ENCODE measurements around the gene LRRN1.
"Not testable (repeated sequence)": the region's sequence is repeated elsewhere in the genome, so short reads cannot be mapped to it uniquely, and the experiment has no call there.

The LRRN1 gene

GRCh38 chr3:3815206-3815605, 16.0 kb downstream of the LRRN1 start:
- no peak for FAIRE-seq

GRCh38 chr3:3816034-3816433, 16.8 kb downstream of the LRRN1 start:
- no peak for FAIRE-seq

DNA sequence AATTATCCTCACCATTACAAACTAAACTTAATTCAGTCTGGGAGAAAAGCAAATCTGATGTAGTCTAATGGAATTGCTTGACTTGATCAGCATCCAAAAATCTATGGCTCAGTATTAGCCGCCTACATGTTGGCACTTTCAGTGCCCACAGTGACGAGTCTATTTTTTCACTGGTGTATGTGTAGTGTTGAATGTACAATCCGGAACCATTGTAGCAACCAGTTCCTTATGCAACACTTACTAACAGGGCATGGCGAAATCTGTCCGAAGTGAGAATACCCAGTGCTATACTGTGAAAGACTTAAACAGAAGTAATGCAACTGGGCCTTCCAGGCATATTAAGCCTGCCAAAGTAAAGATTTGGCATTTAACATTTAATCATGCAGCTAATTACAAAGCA, 18.6 kb downstream of the LRRN1 start:
- no peak for FAIRE-seq

DNA sequence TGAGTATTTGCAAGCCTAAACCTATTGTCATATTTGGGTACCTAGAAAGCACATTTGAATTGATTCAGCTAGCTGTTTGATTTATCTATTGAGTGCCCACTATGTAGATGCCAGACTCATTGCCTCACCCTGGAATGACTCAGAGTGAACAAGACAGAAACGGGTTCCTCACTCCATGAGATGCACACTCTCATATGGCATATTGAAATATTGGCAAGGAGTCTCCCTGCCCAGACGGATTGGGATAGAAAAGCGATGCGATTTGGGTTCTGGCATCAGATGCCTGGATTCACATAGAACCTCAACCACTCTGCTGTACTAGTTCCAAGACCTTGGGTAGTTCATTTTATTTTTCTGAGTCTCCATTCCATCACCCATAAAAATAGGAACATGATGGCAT, 22.5 kb downstream of the LRRN1 start:
- no peak for FAIRE-seq

DNA sequence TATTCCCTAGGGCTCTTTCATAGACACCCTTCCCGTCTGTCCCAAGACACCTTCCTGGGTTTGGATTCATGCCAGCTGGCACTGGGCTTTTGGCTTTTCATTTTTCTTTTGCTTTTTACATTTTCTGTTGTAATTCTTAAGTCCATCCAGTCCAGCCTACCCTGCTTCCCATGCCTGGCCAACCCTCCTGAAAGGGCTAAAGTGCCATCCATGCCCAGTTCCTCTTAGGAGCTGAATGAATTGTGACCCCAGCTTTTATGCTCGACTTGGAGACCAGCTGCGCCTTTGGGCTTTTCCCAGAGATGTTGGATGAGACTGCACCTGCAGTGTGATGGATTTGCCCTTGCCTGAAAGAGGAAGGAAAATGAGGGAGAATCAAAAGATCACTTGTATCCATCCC, 25.8 kb downstream of the LRRN1 start:
- FAIRE-seq = no peak

- no peak for FAIRE-seq
These were observed 27.3 kb downstream of the LRRN1 start for GRCh38 chr3:3826521-3826920.

DNA sequence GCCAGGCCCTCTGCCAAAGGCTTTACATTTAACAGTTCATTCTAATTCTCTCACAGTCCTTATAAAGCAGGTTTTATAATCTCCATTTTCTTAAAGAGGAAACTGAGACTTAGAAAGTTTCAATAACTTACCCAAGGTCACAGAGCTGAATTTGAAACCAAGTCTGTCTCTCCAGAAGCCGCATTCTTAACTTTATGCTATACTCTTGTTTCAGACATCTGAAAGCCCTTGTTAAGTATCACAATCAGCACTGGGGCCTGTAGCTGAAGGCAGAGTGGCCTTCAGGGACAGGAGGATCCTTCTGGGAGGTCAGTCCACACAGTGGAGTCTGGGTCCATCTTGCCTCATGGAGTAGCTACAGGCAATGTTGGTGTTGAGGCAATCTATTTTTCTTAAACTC, 27.9 kb downstream of the LRRN1 start:
- FAIRE-seq = no peak

DNA sequence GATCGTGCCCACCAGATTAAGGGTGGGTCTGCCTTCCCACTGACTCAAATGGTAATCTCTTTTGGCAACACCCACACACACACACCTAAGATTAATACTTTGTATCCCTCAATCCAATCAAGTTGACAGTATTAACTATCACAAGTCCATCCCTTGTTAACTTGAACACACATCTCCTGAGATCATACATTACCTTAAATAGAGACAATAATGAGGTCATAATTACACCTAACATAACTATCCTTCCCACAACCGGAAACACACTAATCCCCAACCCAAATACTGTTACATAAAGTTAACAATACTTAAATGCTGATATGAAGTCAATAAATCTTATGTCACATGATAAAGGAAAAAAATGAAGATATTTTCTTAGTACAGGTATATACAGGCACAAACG, 29.2 kb downstream of the LRRN1 start:
- not testable (repeated sequence) for FAIRE-seq

DNA sequence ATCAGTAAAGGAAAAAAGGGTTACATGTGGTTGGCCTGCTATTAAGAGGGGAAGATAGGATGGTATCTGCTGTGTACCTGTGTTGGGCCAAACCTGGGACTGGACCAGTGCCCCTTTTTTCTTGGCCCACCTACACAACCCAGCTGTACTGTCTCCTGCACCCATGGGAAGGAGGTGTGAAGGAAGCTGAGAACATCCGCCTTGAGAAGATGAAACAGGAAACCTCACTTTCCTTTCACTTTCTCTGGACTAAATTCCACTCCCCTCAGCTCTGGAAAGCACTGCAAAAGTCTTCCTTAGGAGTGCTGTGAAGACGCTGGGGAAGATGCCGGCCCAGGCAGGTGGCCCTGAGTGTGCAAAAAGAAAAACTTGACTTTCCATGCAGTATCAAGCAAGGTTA, 37.6 kb downstream of the LRRN1 start:
- no peak for FAIRE-seq

- FAIRE-seq = no peak
These were observed 43.1 kb downstream of the LRRN1 start for GRCh38 chr3:3842356-3842755.

- no peak for FAIRE-seq
These were observed 49.0 kb downstream of the LRRN1 start for GRCh38 chr3:3847994-3848922.

DNA sequence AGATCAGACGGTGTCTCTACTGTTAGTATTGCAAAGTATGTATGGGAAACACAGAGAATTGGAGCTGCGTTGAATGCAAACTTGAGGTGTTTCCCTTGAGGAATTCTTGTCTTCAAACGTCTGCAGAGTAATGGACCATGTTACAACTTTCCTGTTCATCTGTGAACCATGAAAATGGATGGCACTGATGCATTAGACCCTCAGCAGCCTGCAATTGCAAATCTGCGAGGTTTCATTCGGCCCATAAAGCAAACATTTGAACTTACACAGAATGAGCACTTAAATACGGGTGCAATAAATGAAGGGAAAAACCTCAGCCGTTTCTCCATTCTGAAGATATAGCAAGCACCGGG, 49.7 kb downstream of the LRRN1 start:
- no peak for FAIRE-seq

GRCh38 chr3:3851621-3852323, 52.5 kb downstream of the LRRN1 start:
- FAIRE-seq = no peak

DNA sequence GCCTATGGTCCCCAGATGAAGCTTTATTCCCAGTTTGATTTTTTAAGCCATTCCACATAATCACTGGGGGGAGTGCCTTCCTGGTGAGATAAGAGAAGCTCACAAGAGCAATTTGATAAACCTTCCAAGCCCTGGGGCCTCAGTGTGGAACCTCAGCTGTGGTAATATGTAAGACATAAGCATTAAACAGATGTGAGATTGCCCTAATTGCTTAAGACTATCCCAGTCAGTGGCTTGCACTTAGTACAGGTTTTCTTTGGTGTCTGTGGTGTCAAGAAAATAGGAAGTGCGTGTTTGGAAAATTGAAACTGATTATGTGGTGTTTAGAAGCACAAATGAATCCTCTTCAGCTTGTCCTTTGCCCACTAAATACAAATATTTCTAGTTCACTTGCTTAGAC, 54.3 kb downstream of the LRRN1 start:
- FAIRE-seq = no peak

DNA sequence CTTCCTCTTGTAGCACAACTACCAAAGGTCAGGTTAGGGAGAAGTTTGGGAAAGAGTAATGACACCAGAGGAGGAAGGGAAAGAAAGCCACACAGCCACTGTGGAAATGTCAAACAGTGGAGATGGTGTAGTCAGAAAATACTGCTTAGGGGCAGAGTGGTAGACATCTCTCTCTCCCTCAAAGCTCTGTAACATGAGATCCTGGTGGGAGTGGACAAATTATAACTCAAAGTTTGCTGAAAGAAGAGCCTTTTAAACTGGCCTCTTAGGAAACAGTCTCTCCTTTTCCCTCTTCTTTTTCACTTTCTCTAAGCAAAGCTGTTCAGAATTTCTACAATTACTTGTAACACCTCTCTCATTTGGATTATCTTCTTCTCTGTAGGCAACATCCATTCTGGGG, 55.8 kb downstream of the LRRN1 start:
- FAIRE-seq = no peak

DNA sequence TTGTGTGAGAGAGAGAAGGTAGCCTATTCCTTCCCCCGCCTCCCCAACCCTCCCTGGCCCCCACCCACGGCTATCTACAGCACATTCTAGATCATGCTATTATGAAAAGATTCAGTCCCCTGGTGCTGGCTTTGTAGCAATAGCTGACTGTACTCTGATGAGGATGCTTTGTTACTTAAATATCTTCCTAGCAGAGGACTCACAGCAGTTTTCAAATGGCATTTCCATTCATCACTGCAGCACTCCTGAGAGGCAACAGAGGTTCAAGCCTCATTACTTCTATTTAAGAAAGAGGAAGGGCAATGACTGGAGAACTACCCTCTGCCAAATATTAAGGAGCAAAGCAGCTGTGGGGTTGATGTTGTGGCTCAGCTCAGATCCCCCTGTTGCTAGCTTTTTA, 61.0 kb downstream of the LRRN1 start:
- no peak for FAIRE-seq

GRCh38 chr3:3862534-3862933, 63.3 kb downstream of the LRRN1 start:
- FAIRE-seq = no peak

DNA sequence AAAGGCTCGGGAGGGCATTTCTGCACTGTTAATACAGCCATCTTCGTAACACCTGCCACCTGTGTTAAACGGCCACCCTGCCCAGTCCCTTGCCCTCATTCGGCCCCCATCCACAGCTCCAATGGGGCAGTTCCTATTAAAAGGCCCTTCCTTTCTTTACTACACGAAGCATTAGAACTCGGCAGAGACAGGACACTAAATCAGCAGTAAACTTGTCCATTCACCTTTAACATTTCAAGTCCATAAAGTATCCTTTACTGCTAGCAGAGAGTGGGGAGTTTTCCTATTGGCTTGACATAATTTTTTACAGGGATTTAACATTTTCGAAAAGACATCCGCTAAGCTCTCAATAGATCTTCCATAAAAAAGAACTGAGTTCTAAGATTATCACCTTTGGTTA, 76.3 kb downstream of the LRRN1 start:
- no peak for FAIRE-seq

DNA sequence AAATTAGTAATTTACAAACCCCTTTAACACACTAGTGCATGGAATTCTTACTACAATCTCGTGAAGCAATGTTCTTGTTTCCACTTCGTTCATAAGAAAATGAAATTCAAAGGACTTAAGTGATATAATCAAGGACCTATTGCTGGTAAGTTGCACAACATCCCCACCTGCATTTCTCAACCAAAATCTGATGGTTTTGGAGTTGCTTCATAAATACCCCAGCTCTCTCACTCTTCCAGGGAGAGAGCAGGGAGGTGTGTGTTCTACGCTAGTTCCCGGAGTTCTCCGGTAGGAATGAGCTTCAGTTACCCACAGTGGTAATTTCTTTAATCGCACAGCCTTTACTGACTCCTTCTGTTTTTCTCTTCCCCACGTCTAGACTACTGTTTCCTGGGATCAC, 81.8 kb downstream of the LRRN1 start:
- FAIRE-seq = no peak

DNA sequence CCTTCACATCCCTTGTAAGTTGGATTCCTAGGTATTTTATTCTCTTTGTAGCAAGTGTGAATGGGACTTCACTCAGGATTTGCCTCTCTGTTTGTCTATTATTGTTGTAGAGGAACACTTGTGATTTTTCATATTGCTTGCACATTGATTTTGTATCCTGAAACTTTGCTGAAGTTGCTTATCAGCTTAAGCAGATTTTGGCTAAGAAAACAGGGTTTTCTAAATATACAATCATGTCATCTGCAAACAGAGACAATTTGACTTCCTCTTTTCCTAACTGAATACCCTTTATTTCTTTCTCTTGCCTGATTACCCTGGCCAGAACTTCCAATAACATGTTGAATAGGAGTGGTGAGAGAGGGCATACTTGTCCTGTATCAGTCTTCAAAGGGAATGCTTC, 88.1 kb downstream of the LRRN1 start:
- not testable (repeated sequence) for FAIRE-seq

DNA sequence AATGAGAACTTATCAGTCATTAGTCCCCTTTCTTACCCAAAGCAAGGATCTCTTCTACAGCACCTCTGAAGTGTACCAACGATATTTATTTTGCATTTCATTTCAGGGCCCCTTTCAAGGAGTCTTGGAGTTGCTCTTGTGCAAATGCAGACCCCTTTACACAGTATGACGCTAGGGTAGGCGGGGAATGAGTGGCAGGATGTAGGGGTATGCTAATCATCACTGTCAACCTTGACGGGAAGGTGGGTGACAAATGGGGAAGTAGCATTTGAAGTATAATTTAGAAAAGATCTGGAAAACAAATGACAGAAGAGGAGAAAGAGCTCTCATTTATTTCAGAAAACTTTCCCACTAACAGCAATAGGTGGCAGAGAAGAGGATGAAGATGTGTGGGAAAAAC, 94.4 kb downstream of the LRRN1 start:
- FAIRE-seq = no peak

All from TTC549 (cell line).